Thyroid gland (tissue), 4 donors: ENCODE measurements around the gene PTPN18.

Source experiments
- CTCF ChIP-seq, 6 experiments: fragments of 200-600 bp in 3 of 6; fragments of 450-650 bp in 3 of 6; sonication (generic) in 3 of 6; IDR thresholded peaks; one replicate each; pipeline ENCODE4 v1.5.1; 2016 to 2019; ENCODE audit warnings: antibody characterized with exemption in 6 of 6, mild to moderate bottlenecking in 2 of 6, inconsistent platforms in 1 of 6, moderate library complexity in 1 of 6
- POLR2A ChIP-seq, 2 donors: fragments of 450-650 bp; IDR thresholded peaks; one replicate each; pipeline ENCODE4 v1.6.1; 2017; ENCODE audit warnings: antibody characterized with exemption in 2 of 2, mild to moderate bottlenecking in 2 of 2, moderate library complexity in 1 of 2

- TF ChIP-seq POLR2A (IDR thresholded peaks at IDR 0.05) = no peak
- no peak for TF ChIP-seq CTCF (IDR thresholded peaks at IDR 0.05)
Observed at GRCh38 chr2:130337735-130338325, 18.0 kb upstream of the PTPN18 start.
